NT2/D1 (cell line): ENCODE measurements around the gene NUDC.
"Not testable (repeated sequence)": the region's sequence is repeated elsewhere in the genome, so short reads cannot be mapped to it uniquely, and the experiment has no call there.

Source experiments
- DNase-seq: peaks from one replicate; pipeline ENCODE4 v3.0.0-alpha.2; 2011; ENCODE audit warnings: low read depth, low spot score
- H3K27me3 ChIP-seq: 2 replicates; pipeline ENCODE4 v1.6.0; 2011; ENCODE audit warnings: mild to moderate bottlenecking; ENCODE audit not compliant: insufficient read length, insufficient read depth
- H3K36me3 ChIP-seq: 2 replicates; pipeline ENCODE4 v1.6.1; 2011; ENCODE audit warnings: mild to moderate bottlenecking, low read length, mixed read lengths; ENCODE audit not compliant: insufficient read depth, insufficient read length
- H3K4me1 ChIP-seq: 2 replicates; pipeline ENCODE4 v1.5.1; 2011; ENCODE audit not compliant: insufficient read depth, insufficient read length
- H3K4me3 ChIP-seq: 2 replicates; pipeline ENCODE4 v1.5.1; 2011; ENCODE audit warnings: low read depth; ENCODE audit not compliant: insufficient read length
- H3K9ac ChIP-seq: 2 replicates; pipeline ENCODE4 v1.6.0; 2011; ENCODE audit warnings: low read depth; ENCODE audit not compliant: insufficient read length
- H3K9me3 ChIP-seq: 2 replicates; pipeline ENCODE4 v1.5.1; 2011; ENCODE audit warnings: mild to moderate bottlenecking, low read length; ENCODE audit not compliant: insufficient read depth
- SUZ12 ChIP-seq: IDR thresholded peaks from 2 replicates; pipeline ENCODE4 v1.6.1; 2011; ENCODE audit not compliant: insufficient read length, insufficient read depth; ENCODE audit errors: extremely low read depth
- YY1 ChIP-seq: IDR thresholded peaks from 2 replicates; pipeline ENCODE4 v1.6.1; 2011; ENCODE audit not compliant: insufficient read length, insufficient read depth
- ZNF274 ChIP-seq: IDR thresholded peaks from 2 replicates; pipeline ENCODE4 v1.6.1; 2011; ENCODE audit warnings: mild to moderate bottlenecking, low read depth, low read length

NUDC gene

GRCh38 chr1:26946270-26946669 is 24.7 kb downstream of the NUDC start:
- Histone ChIP-seq H3K9ac (no peak overlapping the region), H3K4me1 (peaks cover 2% of the 10 kb centered on the region), H3K4me3 (no peak overlapping the region), H3K9me3 (no peaks in the 10 kb centered on the region), H3K27me3 (no peaks in the 10 kb centered on the region), H3K36me3 (peaks cover 70% of the 10 kb centered on the region)
- no peak for TF ChIP-seq SUZ12
- no peak for TF ChIP-seq ZNF274
- no peak for TF ChIP-seq YY1
- no peak for DNase-seq

GRCh38 chr1:26948725-26949057 is 27.1 kb downstream of the NUDC start:
- H3K4me1 ChIP-seq, H3K4me3 ChIP-seq, H3K9me3 ChIP-seq, H3K9ac ChIP-seq, DNase-seq, H3K27me3 ChIP-seq: not testable (repeated sequence)
- peaks cover 50% of the 10 kb centered on the region for H3K36me3 ChIP-seq

- Histone ChIP-seq H3K4me3 (no peak overlapping the region), H3K27me3 (no peaks in the 10 kb centered on the region), H3K4me1 (no peaks in the 10 kb centered on the region), H3K36me3 (peaks cover 43% of the 10 kb centered on the region), H3K9me3 (no peaks in the 10 kb centered on the region), H3K9ac (no peak overlapping the region)
- TF ChIP-seq SUZ12 (no peak), YY1 (no peak), ZNF274 (no peak)
- DNase-seq: no peak
These were observed 27.9 kb downstream of the NUDC start for GRCh38 chr1:26949266-26949925.

GRCh38 chr1:26949926-26950319 is 28.4 kb downstream of the NUDC start:
- H3K4me1 ChIP-seq: no peaks in the 10 kb centered on the region
- no peak overlapping the region for H3K9ac ChIP-seq
- no peak overlapping the region for H3K4me3 ChIP-seq
- H3K36me3 ChIP-seq: peaks cover 37% of the 10 kb centered on the region
- H3K27me3 ChIP-seq: no peaks in the 10 kb centered on the region
- no peak for DNase-seq
- H3K9me3 ChIP-seq: no peaks in the 10 kb centered on the region
- TF ChIP-seq SUZ12: no peak
- no peak for TF ChIP-seq YY1
- no peak for TF ChIP-seq ZNF274

- no peak overlapping the region for H3K9ac ChIP-seq
- no peaks in the 10 kb centered on the region for H3K9me3 ChIP-seq
- no peaks in the 10 kb centered on the region for H3K4me1 ChIP-seq
- DNase-seq: no peak
- TF ChIP-seq YY1 (no peak), ZNF274 (no peak), SUZ12 (no peak)
- no peak overlapping the region for H3K4me3 ChIP-seq
- H3K27me3 ChIP-seq: no peaks in the 10 kb centered on the region
- H3K36me3 ChIP-seq: peaks cover 31% of the 10 kb centered on the region
These were observed 29.1 kb downstream of the NUDC start for GRCh38 chr1:26950602-26951001.

GRCh38 chr1:26951216-26951615 is 29.7 kb downstream of the NUDC start:
- no peaks in the 10 kb centered on the region for H3K9me3 ChIP-seq
- TF ChIP-seq YY1 (no peak), ZNF274 (no peak), SUZ12 (no peak)
- DNase-seq: no peak
- peaks cover 25% of the 10 kb centered on the region for H3K36me3 ChIP-seq
- H3K27me3 ChIP-seq: no peaks in the 10 kb centered on the region
- no peaks in the 10 kb centered on the region for H3K4me1 ChIP-seq
- no peak overlapping the region for H3K4me3 ChIP-seq
- H3K9ac ChIP-seq: no peak overlapping the region

GRCh38 chr1:26951821-26952497 is 30.4 kb downstream of the NUDC start:
- no peaks in the 10 kb centered on the region for H3K27me3 ChIP-seq
- no peaks in the 10 kb centered on the region for H3K9me3 ChIP-seq
- no peak for DNase-seq
- no peaks in the 10 kb centered on the region for H3K4me1 ChIP-seq
- no peak overlapping the region for H3K4me3 ChIP-seq
- H3K36me3 ChIP-seq: peaks cover 17% of the 10 kb centered on the region
- H3K9ac ChIP-seq: no peak overlapping the region
- TF ChIP-seq YY1: no peak
- no peak for TF ChIP-seq ZNF274
- no peak for TF ChIP-seq SUZ12

- H3K27me3 ChIP-seq: peaks cover under 1% of the 10 kb centered on the region
- no peak for DNase-seq
- no peak overlapping the region for H3K9ac ChIP-seq
- TF ChIP-seq SUZ12 (no peak), YY1 (no peak), ZNF274 (no peak)
- no peaks in the 10 kb centered on the region for H3K4me1 ChIP-seq
- no peaks in the 10 kb centered on the region for H3K9me3 ChIP-seq
- peaks cover 7% of the 10 kb centered on the region for H3K36me3 ChIP-seq
- H3K4me3 ChIP-seq: no peak overlapping the region
These were observed 31.8 kb downstream of the NUDC start for GRCh38 chr1:26953374-26953773.
